Smooth muscle cell (in vitro differentiated cells): ENCODE results near the gene FGFRL1. TPM values are rescaled to one million over a fixed set of nuclear protein-coding genes. Genes with fewer than 3 reads are reported as not detected.

Experiments
- DNase-seq: peaks from one replicate; lab custom pipeline; 2025; ENCODE audit not compliant: unreplicated experiment; lab: John Stamatoyannopoulos, UW
- H2AFZ ChIP-seq: fragments of 200-600 bp; sonication (generic); 2 replicates; pipeline ENCODE4 v1.6.0; 2016; ENCODE audit warnings: antibody characterized with exemption, low read depth, mild to moderate bottlenecking
- H3F3A ChIP-seq: fragments of 200-600 bp; sonication (generic); 2 replicates; pipeline ENCODE4 v1.6.0; 2017; ENCODE audit warnings: antibody characterized with exemption, low read depth
- H3K27ac ChIP-seq: fragments of 200-600 bp; sonication (generic); 2 replicates; pipeline ENCODE4 v1.5.1; 2016; ENCODE audit warnings: low read depth, mild to moderate bottlenecking
- H3K27me3 ChIP-seq: fragments of 200-600 bp; sonication (generic); 2 replicates; pipeline ENCODE4 v1.6.1; 2016; ENCODE audit warnings: low read depth, mild to moderate bottlenecking
- H3K36me3 ChIP-seq: fragments of 200-600 bp; sonication (generic); 2 replicates; pipeline ENCODE4 v1.5.1; 2016; ENCODE audit warnings: low read depth
- H3K4me1 ChIP-seq: fragments of 200-600 bp; sonication (generic); 2 replicates; pipeline ENCODE4 v1.5.1; 2016; ENCODE audit warnings: low read depth
- H3K4me2 ChIP-seq: fragments of 200-600 bp; sonication (generic); 2 replicates; pipeline ENCODE4 v1.6.0; 2016; ENCODE audit warnings: mild to moderate bottlenecking
- H3K4me3 ChIP-seq: fragments of 200-600 bp; sonication (generic); 2 replicates; pipeline ENCODE4 v1.5.1; 2016; ENCODE audit warnings: mild to moderate bottlenecking
- H3K79me2 ChIP-seq: fragments of 200-600 bp; sonication (generic); 2 replicates; pipeline ENCODE4 v1.6.0; 2016; ENCODE audit warnings: low read depth, mild to moderate bottlenecking
- H3K9ac ChIP-seq: fragments of 200-600 bp; sonication (generic); 2 replicates; pipeline ENCODE4 v1.6.0; 2016; ENCODE audit warnings: low read depth
- H3K9me3 ChIP-seq: fragments of 200-600 bp; sonication (generic); replicated peaks from 2 replicates; pipeline ENCODE4 v1.5.1; 2016; ENCODE audit warnings: low read depth
- H4K20me1 ChIP-seq: fragments of 200-600 bp; sonication (generic); 2 replicates; pipeline ENCODE4 v1.6.0; 2016; ENCODE audit warnings: low read depth
- CTCF ChIP-seq: fragments of 200-600 bp; sonication (generic); IDR thresholded peaks from 2 replicates; pipeline ENCODE4 v1.5.1; 2017; ENCODE audit warnings: borderline replicate concordance, mild to moderate bottlenecking, antibody characterized with exemption; ENCODE audit not compliant: insufficient read depth, poor library complexity, severe bottlenecking
- WGBS: methylation state at CpG from one replicate; pipeline ENCODE4 v1.1.7; 2016; ENCODE audit warnings: low lambda C conversion rate; 5-methylcytosine and 5-hydroxymethylcytosine counted together
- polyA plus RNA-seq: library from polyadenylated mRNA; unstranded; fragments of >200 nt; fragmentation: Nextera tagmentation; extraction: Ambion mirVana; gene quantifications from 2 replicates; pipeline ENCODE4 v1.2.1, GENCODE V29; 2016
- total RNA-seq: library from RNA; depleted of rRNA; stranded (reverse); fragments of >200 nt; gene quantifications from 2 replicates; pipeline ENCODE4 v1.2.3, GENCODE V29; 2014

FGFRL1 gene
- total and polyA plus RNA-seq, 2 experiments from 2014 or later = 16.1 to 30.7 TPM

DNA sequence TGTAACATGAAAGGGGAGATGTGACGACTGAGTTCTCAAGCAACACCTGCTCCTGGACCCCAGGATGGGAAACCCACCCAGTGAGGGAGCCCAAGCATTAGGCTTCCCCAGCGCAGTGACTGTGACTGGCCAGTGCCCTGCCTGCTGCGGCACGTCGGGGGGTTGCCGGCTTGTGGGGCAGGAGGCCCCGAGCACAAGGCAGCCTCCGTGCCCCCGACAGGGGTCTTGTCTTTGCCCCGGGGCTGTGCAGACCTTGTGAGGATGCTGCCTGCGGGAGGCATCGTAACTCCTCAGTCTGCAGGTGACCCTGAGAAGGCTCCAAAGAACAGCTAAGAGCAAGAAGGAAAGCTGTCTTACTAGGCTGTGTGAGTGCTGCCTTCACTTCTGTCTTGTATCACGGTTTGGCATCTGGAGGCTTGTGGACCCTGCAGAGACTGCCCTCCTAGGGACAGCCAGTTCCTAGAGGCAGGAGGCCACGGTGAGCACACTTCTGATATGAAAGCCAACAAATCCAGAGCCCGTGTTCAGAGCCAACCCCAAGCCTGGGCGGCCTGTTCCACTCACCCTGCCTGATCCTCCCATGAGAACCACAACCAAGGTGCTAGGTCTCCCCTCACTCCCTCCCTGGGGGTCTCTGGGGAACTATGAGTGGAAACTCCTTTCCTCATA is 47.7 kb downstream of the FGFRL1 start:
- H3K4me3 ChIP-seq = no peak overlapping the region
- DNase-seq = no peak
- H3K27me3 ChIP-seq = peaks cover 37% of the 10 kb centered on the region
- no peak overlapping the region for H2AFZ ChIP-seq
- H3K36me3 ChIP-seq = no peaks in the 10 kb centered on the region
- H3K4me1 ChIP-seq = peaks cover 4% of the 10 kb centered on the region
- WGBS = 85% methylated on average over 16 of the region's 16 CpGs
- no peak for TF ChIP-seq CTCF
- no peaks in the 10 kb centered on the region for H4K20me1 ChIP-seq
- H3K9ac ChIP-seq = no peak overlapping the region
- H3K4me2 ChIP-seq = no peak overlapping the region
- H3K27ac ChIP-seq = no peak overlapping the region
- H3K79me2 ChIP-seq = no peaks in the 10 kb centered on the region
- no peaks in the 10 kb centered on the region for H3K9me3 ChIP-seq
- no peaks in the 10 kb centered on the region for H3F3A ChIP-seq

DNA sequence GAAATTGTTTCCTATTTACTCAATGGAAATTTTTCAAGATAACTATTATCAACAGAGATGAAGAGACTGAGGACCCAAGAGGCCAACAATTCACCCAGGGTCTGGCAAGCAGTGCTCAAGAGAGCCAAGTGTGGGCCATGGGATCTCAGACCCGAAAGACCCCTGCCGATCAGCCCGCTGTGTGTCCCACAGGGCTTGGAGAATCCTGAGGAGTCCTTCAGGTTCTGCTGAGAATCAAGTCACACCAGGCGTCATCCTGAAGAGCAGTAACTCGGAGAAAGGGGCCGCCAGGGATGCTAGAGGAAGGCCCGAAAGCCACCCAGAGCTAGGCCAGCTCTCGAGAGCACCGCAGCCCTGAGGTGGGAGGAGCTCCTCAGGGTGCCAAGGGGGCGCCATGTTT is 48.7 kb downstream of the FGFRL1 start:
- DNase-seq = no peak
- no peaks in the 10 kb centered on the region for H4K20me1 ChIP-seq
- no peaks in the 10 kb centered on the region for H3K9me3 ChIP-seq
- H3K79me2 ChIP-seq = no peaks in the 10 kb centered on the region
- H3K4me3 ChIP-seq = no peak overlapping the region
- TF ChIP-seq CTCF = no peak
- H2AFZ ChIP-seq = no peak overlapping the region
- WGBS = 71% methylated on average over 10 of the region's 10 CpGs
- H3F3A ChIP-seq = no peaks in the 10 kb centered on the region
- H3K4me2 ChIP-seq = no peak overlapping the region
- no peak overlapping the region for H3K9ac ChIP-seq
- peaks cover 4% of the 10 kb centered on the region for H3K4me1 ChIP-seq
- H3K27ac ChIP-seq = no peak overlapping the region
- H3K27me3 ChIP-seq = peaks cover 43% of the 10 kb centered on the region
- H3K36me3 ChIP-seq = no peaks in the 10 kb centered on the region

DNA sequence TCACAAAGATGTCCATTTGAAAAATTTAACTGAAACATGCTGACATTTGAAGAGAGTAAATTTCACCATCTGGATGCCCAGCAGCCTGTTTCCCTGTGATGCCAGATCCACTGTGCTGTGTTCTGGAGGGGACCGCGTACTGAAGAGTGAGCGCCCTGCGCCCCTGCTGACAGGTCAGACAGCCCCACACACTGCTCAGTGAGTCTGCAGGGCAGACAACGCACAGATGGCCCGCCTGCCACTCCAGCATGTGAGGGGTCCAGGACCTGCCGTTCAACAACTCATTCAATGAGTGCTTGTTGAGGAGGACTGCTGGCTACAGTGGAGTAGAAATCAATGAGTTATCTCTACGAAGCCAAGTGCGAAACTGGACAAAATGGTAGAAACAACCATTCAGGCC is 49.2 kb downstream of the FGFRL1 start:
- H3K4me3 ChIP-seq = no peak overlapping the region
- no peaks in the 10 kb centered on the region for H3K36me3 ChIP-seq
- no peaks in the 10 kb centered on the region for H4K20me1 ChIP-seq
- no peak overlapping the region for H3K4me2 ChIP-seq
- no peak overlapping the region for H3K9ac ChIP-seq
- H3K4me1 ChIP-seq = peaks cover 2% of the 10 kb centered on the region
- H3F3A ChIP-seq = no peaks in the 10 kb centered on the region
- H3K9me3 ChIP-seq = no peaks in the 10 kb centered on the region
- H3K27ac ChIP-seq = no peak overlapping the region
- H2AFZ ChIP-seq = no peak overlapping the region
- no peak for DNase-seq
- H3K27me3 ChIP-seq = peaks cover 43% of the 10 kb centered on the region
- TF ChIP-seq CTCF = no peak
- 95% methylated on average over 9 of the region's 9 CpGs for WGBS
- no peaks in the 10 kb centered on the region for H3K79me2 ChIP-seq
